GM18505 (cell line): ENCODE data around the gene MAPK7.

ENCODE experiments used
- ATAC-seq: cut with Tn5 transposase; IDR thresholded peaks from one replicate; pipeline ENCODE4 v1.9.1; 2021; ENCODE audit not compliant: unreplicated experiment
- POLR2A ChIP-seq: IDR thresholded peaks from 4 replicates; pipeline ENCODE4 v1.6.1; 2011; ENCODE audit warnings: borderline replicate concordance; ENCODE audit not compliant: insufficient read depth, insufficient read length; ENCODE audit errors: extremely low read depth

MAPK7 gene

DNA sequence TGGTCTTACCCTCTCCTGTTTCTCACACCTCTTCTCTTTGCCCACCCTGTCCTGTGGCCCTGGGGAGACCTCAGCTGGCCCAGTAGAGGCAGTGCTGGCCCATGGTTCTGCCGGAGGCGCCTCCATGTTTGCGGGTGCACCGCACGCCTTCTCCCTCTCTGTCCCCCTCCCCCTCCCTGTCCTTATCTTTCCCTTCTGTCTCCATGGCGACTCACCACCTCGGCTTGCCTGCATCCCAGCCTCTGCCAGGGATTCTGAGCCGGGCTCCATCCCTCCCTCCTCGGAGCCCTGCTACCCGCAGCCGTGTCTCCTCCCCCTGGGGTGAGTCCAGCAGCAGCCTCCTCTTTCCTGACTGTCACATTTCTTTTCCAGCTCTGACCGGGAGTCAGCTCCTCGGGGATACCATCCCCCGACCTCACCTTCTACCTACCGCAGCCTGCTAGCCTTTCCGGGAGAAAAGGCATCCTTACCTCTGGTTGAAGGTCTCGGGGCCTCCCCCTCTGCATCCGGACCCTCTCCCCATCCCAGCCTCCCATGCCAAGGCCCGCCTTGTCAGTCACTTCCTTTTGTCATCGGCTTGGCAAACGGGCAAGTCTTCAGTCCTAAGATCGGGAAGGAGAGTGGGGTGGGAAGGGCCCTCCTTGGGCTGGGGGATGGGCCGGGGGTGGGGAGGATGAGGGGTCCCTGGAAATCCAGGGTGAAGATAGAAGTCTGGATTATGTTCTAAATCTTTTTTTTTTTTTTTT is 32.8 kb downstream of the MAPK7 start, which contains the start of gene RNF112:
RNF112 (plus strand) TSS at position 358 of the 746 bp plus-strand sequence; CDS start at position 535, 177 bp downstream.
- no peak for TF ChIP-seq POLR2A
- ATAC-seq, result no peak

DNA sequence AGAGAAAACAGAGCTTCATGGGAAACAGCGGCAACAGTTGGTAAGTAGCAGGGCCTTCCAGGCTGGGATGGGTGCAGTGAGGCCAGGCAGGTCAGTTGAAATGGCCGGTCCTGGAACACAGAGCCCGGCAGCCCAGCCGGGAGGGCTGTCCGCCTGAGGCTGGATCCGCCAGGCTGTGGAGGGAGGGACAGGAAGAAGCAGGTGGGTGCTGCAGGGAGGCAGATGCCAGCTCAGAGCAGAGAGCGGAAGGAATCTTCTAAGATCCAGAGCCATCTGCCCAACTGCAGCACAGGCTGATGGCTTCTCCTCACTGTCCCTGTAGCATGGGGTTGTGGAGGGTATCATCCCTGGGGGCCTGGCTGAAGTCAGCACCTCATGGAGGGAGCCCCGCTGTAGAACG is 33.3 kb downstream of the MAPK7 start:
- ATAC-seq, result no peak
- TF ChIP-seq POLR2A, result no peak

- no peak for ATAC-seq
These were observed 34.2 kb downstream of the MAPK7 start for GRCh38 chr17:19412510-19412909.

DNA sequence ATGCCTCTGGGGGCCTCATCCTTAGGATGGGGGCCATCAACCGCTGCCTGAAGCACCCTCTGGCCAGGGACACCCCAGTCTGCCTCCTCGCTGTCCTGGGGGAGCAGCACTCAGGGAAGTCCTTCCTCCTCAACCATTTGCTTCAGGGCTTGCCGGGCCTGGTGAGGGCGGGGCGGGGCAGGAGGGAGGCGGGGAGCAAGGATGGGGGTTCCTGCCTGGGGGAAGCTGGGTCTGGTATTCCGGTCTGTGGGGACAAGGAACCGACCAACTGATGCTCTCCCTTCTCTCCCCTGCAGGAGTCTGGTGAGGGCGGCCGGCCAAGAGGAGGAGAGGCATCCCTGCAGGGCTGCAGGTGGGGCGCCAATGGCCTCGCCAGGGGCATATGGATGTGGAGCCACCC is 34.7 kb downstream of the MAPK7 start:
- no peak for ATAC-seq
- no peak for TF ChIP-seq POLR2A

More at GRCh38 chr17:19412510-19412909, 34.2 kb downstream of the MAPK7 start:
- no peak for TF ChIP-seq POLR2A

- TF ChIP-seq POLR2A, result no peak
- no peak for ATAC-seq
These were observed 35.5 kb downstream of the MAPK7 start for GRCh38 chr17:19413761-19414160.

DNA sequence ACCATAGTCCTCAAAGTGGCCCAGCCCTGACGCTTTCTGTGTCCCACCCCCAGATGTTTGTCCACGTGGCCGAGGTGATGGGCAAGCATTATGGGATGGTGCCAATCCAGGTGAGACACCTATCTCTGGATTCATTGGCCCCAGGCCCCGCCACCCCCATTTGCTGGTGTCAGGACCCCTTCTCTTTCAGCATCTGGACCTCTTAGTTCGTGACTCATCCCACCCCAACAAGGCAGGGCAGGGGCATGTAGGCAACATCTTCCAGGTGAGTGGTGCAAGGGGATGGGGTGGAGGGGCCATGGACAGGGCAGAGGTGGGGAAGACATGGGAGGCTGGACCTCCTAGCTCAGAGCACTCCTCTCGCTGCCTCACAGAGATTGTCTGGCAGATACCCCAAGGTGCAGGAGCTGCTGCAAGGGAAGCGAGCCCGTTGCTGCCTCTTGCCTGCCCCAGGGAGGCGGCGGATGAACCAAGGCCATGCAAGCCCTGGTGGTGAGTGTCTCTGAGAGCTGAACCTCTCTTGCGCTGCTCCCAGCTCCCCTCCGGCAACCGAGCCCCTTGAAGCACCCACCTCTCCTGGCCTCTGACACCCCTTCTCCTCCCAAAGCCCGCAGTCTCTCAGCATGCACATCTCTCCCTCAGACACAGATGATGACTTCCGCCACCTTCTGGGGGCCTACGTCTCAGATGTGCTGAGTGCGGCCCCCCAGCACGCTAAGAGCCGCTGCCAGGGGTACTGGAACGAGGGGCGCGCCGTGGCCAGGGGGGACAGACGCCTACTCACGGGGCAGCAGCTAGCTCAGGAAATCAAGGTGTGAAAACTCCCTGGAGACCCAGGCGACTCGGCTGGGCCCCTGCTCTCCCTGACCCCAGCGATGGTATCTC is 36.3 kb downstream of the MAPK7 start:
- TF ChIP-seq POLR2A, result no peak
- ATAC-seq, result no peak

- TF ChIP-seq POLR2A, result no peak
These were observed 37.0 kb downstream of the MAPK7 start for GRCh38 chr17:19415311-19415710.

DNA sequence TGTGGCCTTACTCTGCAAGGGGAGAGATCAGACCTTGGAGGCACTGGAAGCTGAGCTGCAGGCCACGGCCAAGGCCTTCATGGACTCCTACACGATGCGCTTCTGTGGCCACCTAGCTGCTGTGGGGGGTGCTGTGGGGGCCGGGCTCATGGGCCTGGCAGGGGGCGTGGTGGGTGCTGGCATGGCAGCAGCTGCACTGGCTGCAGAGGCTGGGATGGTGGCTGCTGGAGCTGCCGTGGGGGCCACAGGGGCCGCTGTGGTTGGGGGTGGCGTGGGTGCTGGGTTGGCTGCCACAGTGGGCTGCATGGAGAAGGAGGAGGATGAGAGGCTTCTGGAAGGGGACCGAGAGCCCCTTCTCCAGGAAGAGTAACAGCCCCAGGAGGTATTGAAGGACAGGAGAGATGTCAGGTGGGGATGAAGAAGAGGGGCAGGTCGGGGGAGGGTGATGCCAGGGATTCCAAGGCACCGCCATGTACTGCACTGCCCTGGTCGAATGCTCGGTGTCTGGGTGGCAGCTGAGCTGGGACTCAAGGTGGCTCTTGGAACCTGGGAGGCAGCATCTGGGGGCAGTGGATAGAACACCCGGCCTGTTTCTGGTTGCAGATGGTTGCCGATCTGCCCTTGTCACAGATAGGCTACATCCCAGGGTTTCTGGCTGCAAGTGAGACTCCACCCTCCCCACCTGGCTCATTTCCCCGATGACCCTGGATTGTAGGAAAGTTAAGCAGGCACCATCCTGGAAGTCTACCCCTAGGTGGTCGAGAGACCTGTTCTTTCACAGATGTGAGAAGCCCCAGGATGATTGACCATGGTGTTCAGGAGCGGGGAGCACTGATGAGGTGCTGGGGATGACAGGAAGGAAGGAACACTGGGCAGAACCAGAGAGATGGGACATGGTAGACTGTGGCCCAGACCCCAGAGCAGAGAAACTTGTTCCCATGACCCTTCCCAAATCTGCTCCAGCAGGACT is 37.8 kb downstream of the MAPK7 start:
- ATAC-seq, result no peak
- no peak for TF ChIP-seq POLR2A

More at GRCh38 chr17:19415311-19415710, 37.0 kb downstream of the MAPK7 start:
- no peak for ATAC-seq

DNA sequence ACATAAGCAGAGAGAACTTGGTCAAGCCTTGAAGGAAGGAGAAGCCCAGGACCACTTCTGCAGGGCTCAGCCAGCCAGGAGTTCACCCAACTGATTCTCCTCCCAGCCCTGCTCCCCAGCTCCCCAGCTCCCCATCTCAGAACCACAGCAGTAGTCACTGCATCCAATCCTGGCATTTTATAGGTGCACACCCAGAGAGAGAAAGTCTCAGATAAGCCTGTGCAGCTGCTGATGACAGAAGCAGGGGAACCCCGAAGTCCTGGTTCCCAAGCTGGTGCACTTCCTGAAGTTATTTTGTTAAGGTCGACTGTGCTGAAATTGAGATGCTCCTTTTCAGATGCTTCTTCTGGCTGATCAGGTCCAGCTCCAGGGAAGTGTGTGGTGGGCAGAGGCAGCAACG is 39.3 kb downstream of the MAPK7 start:
- no peak for TF ChIP-seq POLR2A
- ATAC-seq, result no peak

DNA sequence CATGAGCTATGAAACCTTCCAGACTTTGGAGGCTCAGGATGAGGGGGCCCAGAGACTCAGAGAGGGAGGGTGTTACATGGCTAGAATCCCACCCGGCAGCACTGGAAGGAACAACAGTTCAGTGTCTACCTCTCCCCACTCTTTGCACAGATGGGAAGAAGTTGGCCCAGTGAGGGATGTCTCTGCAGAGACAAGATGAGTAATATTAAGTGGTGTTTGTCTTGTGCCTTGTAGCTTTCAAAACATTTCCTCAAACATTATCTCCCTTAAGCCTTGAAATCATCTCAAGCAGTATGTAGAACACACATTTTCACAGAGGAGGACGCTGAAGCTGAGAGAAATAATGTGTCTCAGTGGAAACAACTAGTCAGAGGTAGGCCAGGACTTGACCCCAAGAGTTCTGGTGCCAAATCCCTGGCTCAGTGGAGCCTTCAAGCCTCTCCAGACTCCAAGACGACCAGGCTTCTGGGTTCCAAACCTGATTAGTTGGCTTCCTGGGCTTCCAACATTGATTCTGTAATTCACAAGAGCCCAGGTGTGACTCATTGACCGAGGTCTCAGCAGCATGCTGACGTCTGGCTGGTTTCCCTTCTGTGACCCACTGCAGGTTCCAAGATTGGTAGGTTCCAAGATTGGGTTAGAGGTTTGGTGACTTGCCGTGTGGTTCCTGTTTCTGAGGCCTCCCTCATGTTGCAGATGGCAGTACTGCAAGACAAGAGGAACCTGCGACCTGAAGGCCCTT is 40.1 kb downstream of the MAPK7 start:
- no peak for ATAC-seq
- no peak for TF ChIP-seq POLR2A

DNA sequence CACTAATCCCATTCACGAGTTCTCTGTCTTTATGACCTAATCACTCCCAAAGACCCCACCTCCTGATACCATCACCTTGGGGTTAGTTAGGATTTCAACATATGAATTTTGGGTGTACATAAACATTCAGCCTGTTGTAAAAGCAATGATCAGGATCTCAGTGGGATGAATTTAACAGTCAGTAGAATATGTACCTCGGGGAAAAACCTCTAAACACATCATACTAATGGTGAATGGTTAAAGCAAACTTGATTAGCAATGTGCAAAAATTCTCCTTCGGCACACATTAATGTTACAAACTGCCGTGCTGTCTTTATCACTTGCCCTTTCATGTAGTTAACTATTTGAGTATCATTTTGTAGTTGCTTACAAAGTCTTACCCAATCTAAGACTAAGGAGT is 42.9 kb downstream of the MAPK7 start:
- no peak for ATAC-seq
- no peak for TF ChIP-seq POLR2A

DNA sequence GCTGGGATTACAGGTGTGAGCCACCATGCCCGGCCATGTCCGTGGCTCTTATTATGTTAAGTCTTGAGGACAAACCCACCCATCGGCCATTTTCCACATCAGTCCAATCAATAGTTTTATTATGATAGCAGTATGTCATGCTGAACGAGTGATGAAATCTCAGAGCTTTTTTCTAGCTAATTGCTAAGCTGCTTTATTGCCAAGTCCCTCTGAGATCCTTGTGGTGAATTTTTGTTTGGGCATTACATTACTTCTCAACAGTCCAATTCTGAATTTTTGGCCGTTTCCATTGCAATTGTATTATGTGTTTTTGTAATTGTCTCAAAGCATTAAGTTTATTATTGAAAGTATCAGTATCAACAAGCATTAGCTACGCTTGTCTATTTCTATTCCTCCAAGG is 43.6 kb downstream of the MAPK7 start:
- no peak for TF ChIP-seq POLR2A
- ATAC-seq, result no peak
